Nephron (organoid): ENCODE measurements around the gene CD300H.
A peak's percentile ranks its signal among the peaks of the same experiment; 100 is the strongest.

Source experiments
- H3K27ac Mint-ChIP-seq, 3 experiments: 2 replicates each; pipeline ENCODE4 v1.8.0; 2020; ENCODE audit warnings: mixed read lengths in 3 of 3, mild to moderate bottlenecking in 2 of 3, moderate library complexity in 1 of 3
- H3K27me3 Mint-ChIP-seq: 2 replicates; pipeline ENCODE4 v1.8.0; 2021; ENCODE audit warnings: low read depth, mild to moderate bottlenecking, moderate library complexity, mixed read lengths
- H3K36me3 Mint-ChIP-seq: 2 replicates; pipeline ENCODE4 v1.8.0; 2020; ENCODE audit warnings: low read depth, mixed read lengths
- H3K4me1 Mint-ChIP-seq: 2 replicates; pipeline ENCODE4 v1.8.0; 2020; ENCODE audit warnings: mixed read lengths
- H3K4me3 Mint-ChIP-seq, 3 experiments: 2 replicates each; pipeline ENCODE4 v1.8.0; 2020; ENCODE audit warnings: mild to moderate bottlenecking in 3 of 3, mixed read lengths in 3 of 3, moderate library complexity in 2 of 3
- H3K9me3 Mint-ChIP-seq: 2 replicates; pipeline ENCODE4 v1.8.0; 2020; ENCODE audit warnings: mixed read lengths
- TF ChIP-seq, protein P1 (sequence below), 3 experiments: fragments of 200-600 bp; sonication (generic); IDR thresholded peaks; one replicate each; pipeline ENCODE4 v1.5.0; 2021; ENCODE audit warnings: antibody characterized with exemption in 3 of 3; ENCODE audit not compliant: unreplicated experiment in 3 of 3

Gene CD300H

DNA sequence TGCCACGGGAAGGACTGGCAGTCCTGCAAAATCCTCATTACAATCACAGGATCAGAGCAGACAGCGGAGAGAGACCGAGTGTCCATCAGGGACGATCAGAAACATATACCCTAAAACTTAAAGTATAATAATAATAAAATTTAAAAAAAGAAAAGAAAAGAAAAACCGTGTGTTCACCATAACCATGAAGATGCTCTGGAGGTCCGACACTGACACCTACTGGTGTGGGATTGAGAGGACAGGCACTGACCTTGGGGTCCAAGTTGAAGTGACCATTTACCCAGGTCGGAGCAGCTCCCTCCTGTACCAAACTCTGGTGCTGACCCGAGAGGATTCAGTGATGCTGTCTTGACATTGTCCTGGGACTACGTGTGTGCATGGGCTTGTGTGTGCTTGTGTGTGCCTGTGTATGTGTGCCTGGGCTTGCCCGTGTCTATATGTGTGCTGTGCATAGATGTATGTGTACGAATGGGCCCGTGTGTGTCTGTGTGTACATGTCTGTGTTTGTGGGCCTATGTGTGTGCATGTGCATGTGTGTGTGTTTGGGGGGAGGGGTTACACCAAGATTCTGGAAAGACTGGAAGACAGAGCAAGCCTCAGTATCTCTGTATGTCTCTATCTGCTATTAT, 34.7 kb upstream of the CD300H start:
- Mint-ChIP-seq H3K27me3 (peaks cover 55% of the 10 kb centered on the region), H3K27ac (no peak overlapping the region), H3K4me1 (no peaks in the 10 kb centered on the region), H3K36me3 (no peaks in the 10 kb centered on the region), H3K9me3 (peaks cover 3% of the 10 kb centered on the region), H3K4me3 (no peak overlapping the region)
- TF ChIP-seq, protein P1, sequence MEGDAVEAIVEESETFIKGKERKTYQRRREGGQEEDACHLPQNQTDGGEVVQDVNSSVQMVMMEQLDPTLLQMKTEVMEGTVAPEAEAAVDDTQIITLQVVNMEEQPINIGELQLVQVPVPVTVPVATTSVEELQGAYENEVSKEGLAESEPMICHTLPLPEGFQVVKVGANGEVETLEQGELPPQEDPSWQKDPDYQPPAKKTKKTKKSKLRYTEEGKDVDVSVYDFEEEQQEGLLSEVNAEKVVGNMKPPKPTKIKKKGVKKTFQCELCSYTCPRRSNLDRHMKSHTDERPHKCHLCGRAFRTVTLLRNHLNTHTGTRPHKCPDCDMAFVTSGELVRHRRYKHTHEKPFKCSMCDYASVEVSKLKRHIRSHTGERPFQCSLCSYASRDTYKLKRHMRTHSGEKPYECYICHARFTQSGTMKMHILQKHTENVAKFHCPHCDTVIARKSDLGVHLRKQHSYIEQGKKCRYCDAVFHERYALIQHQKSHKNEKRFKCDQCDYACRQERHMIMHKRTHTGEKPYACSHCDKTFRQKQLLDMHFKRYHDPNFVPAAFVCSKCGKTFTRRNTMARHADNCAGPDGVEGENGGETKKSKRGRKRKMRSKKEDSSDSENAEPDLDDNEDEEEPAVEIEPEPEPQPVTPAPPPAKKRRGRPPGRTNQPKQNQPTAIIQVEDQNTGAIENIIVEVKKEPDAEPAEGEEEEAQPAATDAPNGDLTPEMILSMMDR (IDR thresholded peaks at IDR 0.05; ENCODE audit: unreplicated experiment in 3 of 3) = peak; percentile 66 to 78 (median 67)

DNA sequence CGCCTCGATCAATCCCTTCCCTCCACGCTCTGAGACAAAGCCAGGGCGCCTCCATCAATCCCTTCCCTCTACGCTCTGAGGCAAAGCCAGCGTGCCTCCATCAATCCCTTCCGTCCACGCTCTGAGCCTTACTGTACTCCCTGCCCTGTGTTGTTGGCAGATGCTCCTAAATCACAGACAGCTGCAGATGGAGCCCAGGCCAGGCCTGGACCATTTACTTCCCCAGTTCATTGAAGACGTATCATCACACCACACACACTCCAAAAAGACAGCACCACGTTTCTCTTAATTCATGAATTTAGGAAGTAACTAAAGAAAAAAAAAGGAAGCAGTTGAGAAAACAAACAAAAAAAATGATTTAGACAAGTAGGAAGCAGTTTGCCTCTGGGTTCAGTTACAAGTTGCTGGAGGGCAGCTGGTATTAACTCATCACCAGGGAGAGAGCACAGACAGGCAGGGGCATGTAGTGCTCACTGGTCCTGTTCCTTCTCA, 32.2 kb upstream of the CD300H start:
- Mint-ChIP-seq H3K27ac (no peak overlapping the region), H3K4me1 (no peaks in the 10 kb centered on the region), H3K4me3 (no peak overlapping the region), H3K36me3 (no peaks in the 10 kb centered on the region), H3K27me3 (peaks cover 58% of the 10 kb centered on the region), H3K9me3 (no peaks in the 10 kb centered on the region)
- TF ChIP-seq, protein P1 (IDR thresholded peaks at IDR 0.05; ENCODE audit: unreplicated experiment in 3 of 3) = no peak

DNA sequence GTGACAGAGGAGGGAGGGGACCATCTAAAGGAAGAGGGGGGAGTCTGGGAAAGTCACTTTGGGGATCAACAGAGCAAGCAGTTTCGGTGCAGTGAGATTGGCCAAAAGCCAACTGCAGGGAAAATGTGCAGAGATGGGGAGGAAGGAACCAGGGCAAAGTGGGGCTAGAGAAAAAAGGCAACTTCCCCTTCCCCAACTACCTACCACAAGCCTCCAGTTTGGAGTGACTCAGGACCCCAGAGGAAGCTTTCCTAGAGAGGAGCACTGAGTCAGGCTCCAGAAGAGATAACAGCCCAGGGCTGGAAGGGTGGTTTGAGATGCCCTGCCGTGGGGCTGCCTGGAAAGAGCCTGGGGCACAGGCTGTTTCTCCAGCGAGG, 31.7 kb upstream of the CD300H start:
- Mint-ChIP-seq H3K27me3 (peaks cover 61% of the 10 kb centered on the region), H3K4me1 (no peaks in the 10 kb centered on the region), H3K4me3 (no peak overlapping the region)

DNA sequence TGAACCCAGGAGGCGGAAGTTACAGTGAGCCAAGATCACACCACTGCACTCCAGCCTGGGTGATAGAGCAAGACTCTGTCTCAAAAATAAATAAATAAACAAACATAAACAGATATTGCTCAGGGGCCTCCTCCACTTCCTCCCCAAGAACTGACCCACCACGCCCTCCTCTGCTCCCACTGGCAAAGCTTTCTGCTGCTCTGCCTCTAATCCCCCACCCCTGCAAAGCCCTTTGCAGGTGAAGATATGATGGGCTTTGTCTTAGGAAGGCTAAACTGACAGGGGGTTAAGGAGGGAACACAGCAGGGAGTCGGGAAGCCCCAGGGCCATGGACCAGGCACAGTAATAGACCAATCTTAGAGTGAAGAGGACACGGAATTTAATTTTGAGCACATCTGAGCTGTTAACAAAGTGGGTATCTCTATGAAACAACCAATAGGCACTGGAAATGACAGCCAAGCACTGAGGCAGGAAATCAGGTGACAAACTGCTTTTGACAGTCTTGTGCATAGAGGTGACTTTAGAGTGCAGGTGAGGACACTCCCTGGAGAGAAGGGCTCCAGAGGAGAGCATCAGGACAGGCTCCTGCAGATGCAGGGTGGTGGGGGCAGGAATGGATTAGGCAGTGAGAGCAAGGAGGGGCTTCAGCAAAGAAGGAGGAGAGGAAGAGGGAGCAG, 31.2 kb upstream of the CD300H start:
- TF ChIP-seq, protein P1 (IDR thresholded peaks at IDR 0.05; ENCODE audit: unreplicated experiment in 3 of 3) = no peak
- Mint-ChIP-seq H3K4me1 (no peaks in the 10 kb centered on the region), H3K4me3 (no peak overlapping the region), H3K9me3 (no peaks in the 10 kb centered on the region), H3K36me3 (no peaks in the 10 kb centered on the region), H3K27me3 (peaks cover 62% of the 10 kb centered on the region), H3K27ac (no peak overlapping the region)

More for the DNA sequence above, 31.7 kb upstream of the CD300H start:
- TF ChIP-seq, protein P1 (IDR thresholded peaks at IDR 0.05; ENCODE audit: unreplicated experiment in 3 of 3) = no peak
- no peaks in the 10 kb centered on the region for H3K36me3 Mint-ChIP-seq
- H3K9me3 Mint-ChIP-seq = no peaks in the 10 kb centered on the region
- no peak overlapping the region for H3K27ac Mint-ChIP-seq

DNA sequence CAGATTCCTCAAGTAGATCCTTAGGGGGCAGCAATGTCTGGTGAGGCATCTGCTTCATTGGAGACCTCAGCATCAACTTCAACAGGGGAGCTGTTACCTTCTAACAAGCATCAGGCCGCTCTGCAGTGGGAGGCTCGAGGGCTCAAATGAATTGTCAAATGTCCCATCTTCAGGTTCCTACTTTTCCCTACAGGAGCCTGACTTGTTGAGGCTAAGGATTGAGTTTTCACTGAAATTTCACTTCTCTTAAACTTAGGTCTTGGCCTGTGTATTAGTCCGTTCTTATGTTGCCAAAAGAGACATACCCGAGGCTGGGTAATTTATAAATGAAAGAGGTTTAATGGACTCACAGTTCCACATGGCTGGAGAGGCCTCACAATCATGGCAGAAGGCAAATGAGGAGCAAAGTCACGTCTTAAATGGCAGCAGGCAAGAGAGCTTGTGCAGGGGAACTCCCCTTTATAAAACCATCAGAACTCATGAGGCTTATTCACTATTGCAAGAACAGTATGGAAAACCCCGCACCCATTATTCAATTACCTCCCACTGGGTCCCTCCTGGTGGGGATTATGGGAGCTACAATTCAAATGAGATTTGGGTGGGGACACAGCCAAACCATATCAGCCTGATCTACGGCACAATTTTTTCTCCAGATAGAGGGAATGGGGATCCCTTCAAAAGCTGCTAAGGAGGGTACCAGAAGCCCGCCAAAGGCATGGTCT, 29.9 kb upstream of the CD300H start:
- H3K4me1 Mint-ChIP-seq = no peaks in the 10 kb centered on the region
- H3K4me3 Mint-ChIP-seq = no peak overlapping the region
- TF ChIP-seq, protein P1 (IDR thresholded peaks at IDR 0.05; ENCODE audit: unreplicated experiment in 3 of 3) = no peak
- H3K27me3 Mint-ChIP-seq = peaks cover 73% of the 10 kb centered on the region
- no peak overlapping the region for H3K27ac Mint-ChIP-seq
- H3K9me3 Mint-ChIP-seq = no peaks in the 10 kb centered on the region
- H3K36me3 Mint-ChIP-seq = no peaks in the 10 kb centered on the region
